ENCODE results near the gene RYK.

GRCh38 chr3:134244921-134245320 is 5.7 kb downstream of the RYK start:
- no peak for TF ChIP-seq CTCF (IDR thresholded peaks at IDR 0.05)
- TF ChIP-seq POLR2A (IDR thresholded peaks at IDR 0.05), result no peak

Measured in esophagus squamous epithelium (tissue), 4 donors.